Measurements from ENCODE around the gene WDR27. TPM values are rescaled to one million over a fixed set of nuclear protein-coding genes. Genes with fewer than 3 reads are reported as not detected.

WDR27 gene
- polyA plus RNA-seq, 3 donors: 0.95 to 20.5 (median 2.0) TPM

- TF ChIP-seq CTCF (IDR thresholded peaks at IDR 0.05): no peak
- whole genome bisulfite sequencing (ENCODE audit: insufficient coverage): 90% methylated on average over 10 of the region's 10 CpGs
Observed at GRCh38 chr6:169454872-169455204, 247.0 kb downstream of the WDR27 start.

GRCh38 chr6:169454204-169454871, 247.5 kb downstream of the WDR27 start:
- H3K27me3 Mint-ChIP-seq (ENCODE audit: low read depth in 3 of 3): no peaks in the 10 kb centered on the region
- DNase-seq: no peak
- Histone ChIP-seq H2AFZ (ENCODE audit: insufficient read depth, low read depth, low read length, poor library complexity, severe bottlenecking) (no peak overlapping the region), H3K9me3 (replicated peaks in 1 of 2; ENCODE audit: control insufficient read depth in 1 of 2, insufficient read depth in 1 of 2, low read length in 2 of 2) (peaks cover 14 to 40% of the 10 kb centered on the region in 2 donors), H3K9ac (ENCODE audit: insufficient read depth, low read length, poor library complexity, severe bottlenecking) (no peak overlapping the region), H4K20me1 (ENCODE audit: insufficient read depth, low read length) (no peaks in the 10 kb centered on the region), H3K79me2 (ENCODE audit: insufficient read depth, low read length) (no peaks in the 10 kb centered on the region), H3K4me3 (replicated peaks in 1 of 3; ENCODE audit: low read depth in 2 of 3, low read length in 3 of 3) (no peak overlapping the region), H3K4me2 (replicated peaks; ENCODE audit: extremely low read depth, low read length, poor library complexity, severe bottlenecking) (no peak overlapping the region), H3K27ac (ENCODE audit: low read depth in 1 of 2, low read length in 2 of 2) (no peak overlapping the region), H3K4me1 (ENCODE audit: control insufficient read depth in 1 of 2, insufficient read depth in 2 of 2, low read length in 2 of 2) (no peaks in the 10 kb centered on the region), H3K27me3 (ENCODE audit: control insufficient read depth in 2 of 2, insufficient read depth in 2 of 2, low read length in 2 of 2) (no peaks in the 10 kb centered on the region), H3K36me3 (replicated peaks in 1 of 2; ENCODE audit: control insufficient read depth in 1 of 2, insufficient read depth in 2 of 2, low read length in 2 of 2) (no peaks in the 10 kb centered on the region)
- no peaks in the 10 kb centered on the region for H3K4me1 Mint-ChIP-seq
- H3K9me3 Mint-ChIP-seq: peaks cover 12 to 27% (median 16%) of the 10 kb centered on the region in 7 donors
- TF ChIP-seq CTCF (IDR thresholded peaks at IDR 0.05): no peak
- H3K4me3 Mint-ChIP-seq: no peak overlapping the region
- peak overlapping the region in 1 of 7 donors; percentile 50 for H3K27ac Mint-ChIP-seq
- 75% methylated on average over 7 of the region's 8 CpGs for WGBS (ENCODE audit: insufficient coverage)
- H3K36me3 Mint-ChIP-seq: no peaks in the 10 kb centered on the region
- intact Hi-C loops (cut with micrococcal nuclease): no loop called here

More at GRCh38 chr6:169454872-169455204, 247.0 kb downstream of the WDR27 start:
- no peaks in the 10 kb centered on the region for H4K20me1 ChIP-seq (ENCODE audit: insufficient read depth, low read length)
- H3K9ac ChIP-seq (ENCODE audit: insufficient read depth, low read length, poor library complexity, severe bottlenecking): no peak overlapping the region
- peaks cover 14 to 40% of the 10 kb centered on the region in 2 donors for H3K9me3 ChIP-seq (replicated peaks in 1 of 2; ENCODE audit: control insufficient read depth in 1 of 2, insufficient read depth in 1 of 2, low read length in 2 of 2)
- no peaks in the 10 kb centered on the region for H3K36me3 Mint-ChIP-seq
- DNase-seq: no peak
- H3K4me3 ChIP-seq (replicated peaks in 1 of 3; ENCODE audit: low read depth in 2 of 3, low read length in 3 of 3): no peak overlapping the region
- no peaks in the 10 kb centered on the region for H3K4me1 ChIP-seq (ENCODE audit: control insufficient read depth in 1 of 2, insufficient read depth in 2 of 2, low read length in 2 of 2)
- no peak overlapping the region for H3K4me3 Mint-ChIP-seq
- H3K4me1 Mint-ChIP-seq: no peaks in the 10 kb centered on the region
- H3K27me3 Mint-ChIP-seq (ENCODE audit: low read depth in 3 of 3): no peaks in the 10 kb centered on the region
- H3K79me2 ChIP-seq (ENCODE audit: insufficient read depth, low read length): no peaks in the 10 kb centered on the region
- H3K27ac Mint-ChIP-seq: no peak overlapping the region
- H3K27ac ChIP-seq (ENCODE audit: low read depth in 1 of 2, low read length in 2 of 2): no peak overlapping the region
- H3K9me3 Mint-ChIP-seq: peaks cover 13 to 27% (median 15%) of the 10 kb centered on the region in 7 donors
- H2AFZ ChIP-seq (ENCODE audit: insufficient read depth, low read depth, low read length, poor library complexity, severe bottlenecking): no peak overlapping the region
- no peaks in the 10 kb centered on the region for H3K27me3 ChIP-seq (ENCODE audit: control insufficient read depth in 2 of 2, insufficient read depth in 2 of 2, low read length in 2 of 2)
- no peak overlapping the region for H3K4me2 ChIP-seq (replicated peaks; ENCODE audit: extremely low read depth, low read length, poor library complexity, severe bottlenecking)
- intact Hi-C loops (cut with micrococcal nuclease): no loop called here
- H3K36me3 ChIP-seq (replicated peaks in 1 of 2; ENCODE audit: control insufficient read depth in 1 of 2, insufficient read depth in 2 of 2, low read length in 2 of 2): no peaks in the 10 kb centered on the region

Measured in CD14-positive monocyte (primary cell).